Measurements from ENCODE around the gene ADD2. TPM values are rescaled to one million over a fixed set of nuclear protein-coding genes. Genes with fewer than 3 reads are reported as not detected.

Gene ADD2
- total RNA-seq, 1 donor from 2014 or later, result 3.4 TPM

- H3K4me1 ChIP-seq, result no peaks in the 10 kb centered on the region
- no peaks in the 10 kb centered on the region for H3K9me3 ChIP-seq
- H3K4me3 ChIP-seq, result no peak overlapping the region
- no peak for DNase-seq (ENCODE audit: extremely low spot score in 2 of 2)
- intact Hi-C loops (cut with DNase I), result no loop called here
- TF ChIP-seq POLR2A (IDR thresholded peaks at IDR 0.05) (no peak), CTCF (IDR thresholded peaks at IDR 0.05) (no peak), POLR2AphosphoS5 (IDR thresholded peaks at IDR 0.05; ENCODE audit: insufficient read depth in 1 of 2, low read depth in 1 of 2) (no peak)
- H3K36me3 ChIP-seq, result no peaks in the 10 kb centered on the region
- no peaks in the 10 kb centered on the region for H3K27me3 ChIP-seq
- no peak overlapping the region for H3K27ac ChIP-seq
Measured at GRCh38 chr2:70670626-70671025, 97.4 kb downstream of the ADD2 start.

GRCh38 chr2:70670202-70670601, 97.8 kb downstream of the ADD2 start:
- Histone ChIP-seq H3K36me3 (no peaks in the 10 kb centered on the region), H3K4me3 (no peak overlapping the region), H3K4me1 (no peaks in the 10 kb centered on the region), H3K27me3 (no peaks in the 10 kb centered on the region), H3K9me3 (no peaks in the 10 kb centered on the region), H3K27ac (no peak overlapping the region)
- no peak for DNase-seq (ENCODE audit: extremely low spot score in 2 of 2)
- TF ChIP-seq POLR2AphosphoS5 (IDR thresholded peaks at IDR 0.05; ENCODE audit: insufficient read depth in 1 of 2, low read depth in 1 of 2) (no peak), POLR2A (IDR thresholded peaks at IDR 0.05) (no peak), CTCF (IDR thresholded peaks at IDR 0.05) (no peak)
- intact Hi-C loops (cut with DNase I), result no loop called here

- intact Hi-C loops (cut with DNase I), result no loop called here
- no peaks in the 10 kb centered on the region for H3K27me3 ChIP-seq
- TF ChIP-seq POLR2A (IDR thresholded peaks at IDR 0.05), result no peak
- no peak for TF ChIP-seq CTCF (IDR thresholded peaks at IDR 0.05)
- TF ChIP-seq POLR2AphosphoS5 (IDR thresholded peaks at IDR 0.05; ENCODE audit: insufficient read depth in 1 of 2, low read depth in 1 of 2), result no peak
- no peak overlapping the region for H3K27ac ChIP-seq
- H3K4me1 ChIP-seq, result no peaks in the 10 kb centered on the region
- no peaks in the 10 kb centered on the region for H3K36me3 ChIP-seq
- no peak overlapping the region for H3K4me3 ChIP-seq
- no peak for DNase-seq (ENCODE audit: extremely low spot score in 2 of 2)
- H3K9me3 ChIP-seq, result no peaks in the 10 kb centered on the region
Measured at GRCh38 chr2:70668911-70669310, 99.1 kb downstream of the ADD2 start.

GRCh38 chr2:70668432-70668831, 99.6 kb downstream of the ADD2 start:
- TF ChIP-seq POLR2AphosphoS5 (IDR thresholded peaks at IDR 0.05; ENCODE audit: insufficient read depth in 1 of 2, low read depth in 1 of 2) (no peak), CTCF (IDR thresholded peaks at IDR 0.05) (no peak), POLR2A (IDR thresholded peaks at IDR 0.05) (no peak)
- no peak for DNase-seq (ENCODE audit: extremely low spot score in 2 of 2)
- Histone ChIP-seq H3K9me3 (no peaks in the 10 kb centered on the region), H3K27me3 (no peaks in the 10 kb centered on the region), H3K36me3 (no peaks in the 10 kb centered on the region), H3K4me3 (no peak overlapping the region), H3K27ac (no peak overlapping the region), H3K4me1 (no peaks in the 10 kb centered on the region)
- intact Hi-C loops (cut with DNase I), result no loop called here

- Histone ChIP-seq H3K27me3 (no peaks in the 10 kb centered on the region), H3K4me1 (no peaks in the 10 kb centered on the region), H3K9me3 (no peaks in the 10 kb centered on the region), H3K4me3 (no peak overlapping the region), H3K27ac (no peak overlapping the region), H3K36me3 (no peaks in the 10 kb centered on the region)
- intact Hi-C loops (cut with DNase I), result no loop called here
- no peak for DNase-seq (ENCODE audit: extremely low spot score in 2 of 2)
- TF ChIP-seq CTCF (IDR thresholded peaks at IDR 0.05), result no peak
- no peak for TF ChIP-seq POLR2AphosphoS5 (IDR thresholded peaks at IDR 0.05; ENCODE audit: insufficient read depth in 1 of 2, low read depth in 1 of 2)
- no peak for TF ChIP-seq POLR2A (IDR thresholded peaks at IDR 0.05)
Measured at GRCh38 chr2:70664525-70664924, 103.5 kb downstream of the ADD2 start.
